A549 (cell line): ENCODE data around the gene MOB3C. TPM values are rescaled to one million over a fixed set of nuclear protein-coding genes. Genes with fewer than 3 reads are reported as not detected.

Experiments
- ATAC-seq, 2 experiments: fragments of 200-7000 bp in 1 of 2; fragments of >200 bp in 1 of 2; cut with Nextera tagmentation in 1 of 2; cut with Tn5 transposase in 1 of 2; 3 replicates each; pipeline versions ENCODE4 v1.8.0 to v1.9.1; 2018 to 2020; ENCODE audit warnings: mild to moderate bottlenecking in 1 of 2, moderate library complexity in 1 of 2
- CTCF ChIA-PET: fragments of 300-600 bp; sonication (Branson Sonifier 250); formaldehyde crosslinking; extraction: SDS; loops from one replicate; lab custom pipeline; 2021; ENCODE audit warnings: antibody characterized with exemption, inconsistent platforms; lab: Yijun Ruan, JAX
- POLR2A ChIA-PET: fragments of 350-600 bp; formaldehyde crosslinking; extraction: SDS; loops from one replicate; lab custom pipeline; 2021; ENCODE audit warnings: antibody characterized with exemption, inconsistent platforms; lab: Yijun Ruan, JAX
- DNase-seq, 2 experiments: peaks; one replicate each; pipeline versions ENCODE4 v3.0.0 to v3.0.0-alpha.2; 2011 to 2016; ENCODE audit warnings: low read depth in 1 of 2, low spot score in 1 of 2
- FAIRE-seq: peaks from 2 replicates; lab custom pipeline; 2011; peaks lifted over from hg19 to GRCh38; lab: Jason Lieb, UNC
- H3K27ac ChIP-seq, 2 experiments: fragments of >200 bp; sonication (Bioruptor Twin); formaldehyde crosslinking; 3 replicates each; pipeline ENCODE4 v1.5.1; 2016 to 2017
- H3K4me1 ChIP-seq: fragments of >200 bp; sonication (Bioruptor Twin); formaldehyde crosslinking; 3 replicates; pipeline ENCODE4 v1.6.1; 2016
- H3K4me2 ChIP-seq: fragments of >200 bp; sonication (Bioruptor Twin); formaldehyde crosslinking; 3 replicates; pipeline ENCODE4 v1.6.1; 2016
- H3K4me3 ChIP-seq: fragments of >200 bp; sonication (Bioruptor Twin); formaldehyde crosslinking; 3 replicates; pipeline ENCODE4 v1.5.1; 2016
- H3K9me3 ChIP-seq: fragments of >200 bp; sonication (Bioruptor Twin); formaldehyde crosslinking; 3 replicates; pipeline ENCODE4 v1.6.1; 2016
- CBX2 ChIP-seq: fragments of 200-600 bp; sonication (generic); IDR thresholded peaks from 2 replicates; pipeline ENCODE4 v1.6.1; 2016; ENCODE audit warnings: low read depth, mild to moderate bottlenecking, borderline replicate concordance
- CBX8 ChIP-seq: fragments of 200-600 bp; sonication (generic); IDR thresholded peaks from 2 replicates; pipeline ENCODE4 v1.6.1; 2016
- CHD4 ChIP-seq: fragments of 200-600 bp; sonication (generic); IDR thresholded peaks from 2 replicates; pipeline ENCODE4 v1.6.1; 2016; ENCODE audit warnings: antibody characterized with exemption, mild to moderate bottlenecking, borderline replicate concordance
- EHF ChIP-seq: fragments of 250-450 bp; sonication (Bioruptor Pico); IDR thresholded peaks from 2 replicates; pipeline ENCODE4 v1.5.0; 2020; ENCODE audit warnings: mild to moderate bottlenecking
- ESRRA ChIP-seq: fragments of 150-350 bp; IDR thresholded peaks from 2 replicates; pipeline ENCODE4 v1.6.1; 2014; ENCODE audit warnings: mild to moderate bottlenecking, low read length, borderline replicate concordance
- FOSL2 ChIP-seq, 2 experiments: fragments of 450-650 bp in 1 of 2; fragments of >200 bp in 1 of 2; sonication (Bioruptor Twin) in 1 of 2; formaldehyde crosslinking; IDR thresholded peaks; 2 replicates each; pipeline versions ENCODE4 v1.5.0 to v1.6.1; 2016 to 2020; ENCODE audit warnings: mild to moderate bottlenecking in 1 of 2, moderate library complexity in 1 of 2
- FOXS1 ChIP-seq: fragments of 250-450 bp; sonication (Bioruptor Pico); IDR thresholded peaks from 2 replicates; pipeline ENCODE4 v1.5.0; 2020; ENCODE audit warnings: mild to moderate bottlenecking, moderate library complexity
- GATA3 ChIP-seq: IDR thresholded peaks from 2 replicates; pipeline ENCODE4 v1.6.1; 2012; ENCODE audit warnings: borderline replicate concordance
- HEYL ChIP-seq: fragments of 250-450 bp; sonication (Bioruptor Pico); IDR thresholded peaks from 2 replicates; pipeline ENCODE4 v1.8.0; 2021; ENCODE audit warnings: mild to moderate bottlenecking, moderate library complexity
- HOXB13 ChIP-seq: fragments of 250-450 bp; sonication (Bioruptor Pico); IDR thresholded peaks from 2 replicates; pipeline ENCODE4 v1.5.0; 2020; ENCODE audit warnings: low read depth, mild to moderate bottlenecking, moderate library complexity
- MAFK ChIP-seq: fragments of 450-650 bp; IDR thresholded peaks from 2 replicates; pipeline ENCODE4 v1.6.1; 2014; ENCODE audit not compliant: partially characterized antibody
- MYC ChIP-seq: IDR thresholded peaks from 2 replicates; pipeline ENCODE4 v1.6.1; 2012; ENCODE audit warnings: mild to moderate bottlenecking, inconsistent platforms, low read length, improper control_type of control experiment, borderline replicate concordance
- NPAS2 ChIP-seq: fragments of 250-450 bp; sonication (Bioruptor Pico); IDR thresholded peaks from 2 replicates; pipeline ENCODE4 v1.8.0; 2022; ENCODE audit warnings: mild to moderate bottlenecking, moderate library complexity, borderline replicate concordance
- PHF8 ChIP-seq: fragments of 200-600 bp; sonication (generic); IDR thresholded peaks from 2 replicates; pipeline ENCODE4 v1.6.1; 2016; ENCODE audit warnings: low read depth, mild to moderate bottlenecking, antibody characterized with exemption, moderate library complexity, borderline replicate concordance
- POLR2A ChIP-seq: IDR thresholded peaks from 2 replicates; pipeline ENCODE4 v1.6.1; 2012; ENCODE audit warnings: mild to moderate bottlenecking, low read length
- RAD21 ChIP-seq, 2 experiments: fragments of >200 bp in 1 of 2; sonication (Bioruptor Twin) in 1 of 2; formaldehyde crosslinking in 1 of 2; IDR thresholded peaks in 1 of 2; conservative IDR thresholded peaks in 1 of 2; 2 replicates in 1 of 2; 3 replicates in 1 of 2; pipeline ENCODE4 v1.6.1; 2012 to 2018; ENCODE audit warnings: inconsistent platforms in 1 of 2
- RNF2 ChIP-seq: fragments of 200-600 bp; sonication (generic); IDR thresholded peaks from 2 replicates; pipeline ENCODE4 v1.6.1; 2016; ENCODE audit warnings: low read depth, mild to moderate bottlenecking, antibody characterized with exemption, moderate library complexity, borderline replicate concordance
- SREBF2 ChIP-seq: fragments of 450-650 bp; IDR thresholded peaks from 2 replicates; pipeline ENCODE4 v1.6.1; 2014; ENCODE audit warnings: mild to moderate bottlenecking, moderate library complexity
- TFCP2L1 ChIP-seq: fragments of 250-450 bp; sonication (Bioruptor Pico); IDR thresholded peaks from 2 replicates; pipeline ENCODE4 v1.5.0; 2021; ENCODE audit warnings: mild to moderate bottlenecking
- ZC3H11A ChIP-seq: fragments of 450-650 bp; IDR thresholded peaks from 2 replicates; pipeline ENCODE4 v1.6.1; 2014; ENCODE audit warnings: antibody characterized with exemption, mild to moderate bottlenecking
- ZFP36 ChIP-seq: fragments of 450-650 bp; IDR thresholded peaks from 2 replicates; pipeline ENCODE4 v1.6.1; 2014; ENCODE audit warnings: borderline replicate concordance; ENCODE audit not compliant: partially characterized antibody
- WGBS: methylation state at CpG from one replicate; pipeline ENCODE4 v1.1.6; 2017; ENCODE audit errors: missing lambda C conversion rate; 5-methylcytosine and 5-hydroxymethylcytosine counted together
- polyA plus RNA-seq, 4 experiments: library from polyadenylated mRNA; depleted of rRNA in 3 of 4; stranded (reverse); fragments of >200 nt; fragmentation: RNase III in 1 of 4; extraction: RNeasy Plus Mini Kit Qiagen cat#74134 plus additional on column Dnase treatment in 1 of 4; gene quantifications; 2 replicates in 3 of 4; 3 replicates in 1 of 4; pipeline ENCODE4 v1.2.3, GENCODE V29; 2011 to 2017
- TF ChIP-seq, protein P1 (sequence below): fragments of >200 bp; sonication (Bioruptor Twin); formaldehyde crosslinking; IDR thresholded peaks from 3 replicates; pipeline ENCODE4 v1.6.1; 2016
- TF ChIP-seq, protein P2 (sequence below): fragments of >200 bp; sonication (Bioruptor Twin); formaldehyde crosslinking; IDR thresholded peaks from 2 replicates; pipeline ENCODE4 v1.6.1; 2016
- TF ChIP-seq, protein P3 (sequence below): fragments of 250-450 bp; sonication (Bioruptor Pico); IDR thresholded peaks from 2 replicates; pipeline ENCODE4 v1.5.0; 2021; ENCODE audit warnings: mild to moderate bottlenecking, moderate library complexity, borderline replicate concordance
- TF ChIP-seq, protein P4 (sequence below): IDR thresholded peaks from 2 replicates; pipeline ENCODE4 v1.6.1; 2012; ENCODE audit warnings: low read depth, borderline replicate concordance
- TF ChIP-seq, protein P5 (sequence below): fragments of 250-450 bp; sonication (Bioruptor Pico); IDR thresholded peaks from 2 replicates; pipeline ENCODE4 v1.5.0; 2020; ENCODE audit warnings: low read depth, mild to moderate bottlenecking, moderate library complexity
- TF ChIP-seq, protein P6 (sequence below): fragments of >200 bp; sonication (Bioruptor Twin); formaldehyde crosslinking; IDR thresholded peaks from 3 replicates; pipeline ENCODE4 v1.5.1; 2016

The MOB3C gene
- polyA plus RNA-seq, 2 of the 4 experiments (the other 2 are of a cell fraction), result 2.6 to 2.7 TPM

DNA sequence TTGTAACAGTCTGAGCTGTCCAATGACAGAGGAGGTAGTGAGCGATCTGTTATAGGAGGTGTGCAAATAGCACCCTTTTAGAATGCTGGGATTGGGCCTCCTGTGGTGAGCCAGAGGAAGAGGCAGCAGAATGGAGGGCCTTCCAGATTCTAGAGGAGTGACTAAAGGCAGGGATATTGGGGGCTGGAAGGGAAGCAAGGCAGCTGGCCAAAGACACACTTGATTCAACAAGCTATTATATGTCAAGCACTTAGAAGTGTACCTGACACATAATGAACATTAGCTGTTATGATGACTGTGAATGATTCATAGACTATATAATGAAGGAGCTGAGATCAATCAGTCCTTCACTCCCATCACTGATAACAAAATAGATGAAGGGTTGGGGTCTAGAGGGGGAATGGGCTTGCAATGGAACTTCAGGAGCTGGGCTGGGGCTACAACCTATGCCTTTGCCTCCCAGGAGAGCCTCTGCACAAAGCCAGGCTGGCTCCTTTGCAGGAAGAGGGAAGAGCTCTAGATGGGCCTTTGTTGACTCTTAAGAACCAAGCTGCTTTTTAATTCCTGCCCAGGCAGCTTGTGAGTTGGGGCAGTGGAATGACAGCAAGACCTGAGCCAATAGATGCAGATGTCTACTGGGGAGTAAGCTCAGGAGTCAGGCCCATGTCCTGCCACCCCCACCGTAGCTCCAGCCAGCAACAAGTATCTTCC is 10.2 kb downstream of the MOB3C start:
- FAIRE-seq (no peak), ATAC-seq (no peak), DNase-seq (no peak)
- TF ChIP-seq, protein P1, sequence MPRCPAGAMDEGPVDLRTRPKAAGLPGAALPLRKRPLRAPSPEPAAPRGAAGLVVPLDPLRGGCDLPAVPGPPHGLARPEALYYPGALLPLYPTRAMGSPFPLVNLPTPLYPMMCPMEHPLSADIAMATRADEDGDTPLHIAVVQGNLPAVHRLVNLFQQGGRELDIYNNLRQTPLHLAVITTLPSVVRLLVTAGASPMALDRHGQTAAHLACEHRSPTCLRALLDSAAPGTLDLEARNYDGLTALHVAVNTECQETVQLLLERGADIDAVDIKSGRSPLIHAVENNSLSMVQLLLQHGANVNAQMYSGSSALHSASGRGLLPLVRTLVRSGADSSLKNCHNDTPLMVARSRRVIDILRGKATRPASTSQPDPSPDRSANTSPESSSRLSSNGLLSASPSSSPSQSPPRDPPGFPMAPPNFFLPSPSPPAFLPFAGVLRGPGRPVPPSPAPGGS, result no peak
- TF ChIP-seq, protein P2, sequence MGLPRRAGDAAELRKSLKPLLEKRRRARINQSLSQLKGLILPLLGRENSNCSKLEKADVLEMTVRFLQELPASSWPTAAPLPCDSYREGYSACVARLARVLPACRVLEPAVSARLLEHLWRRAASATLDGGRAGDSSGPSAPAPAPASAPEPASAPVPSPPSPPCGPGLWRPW, result no peak
- no peak for TF ChIP-seq ZFP36
- no peak for TF ChIP-seq CBX2
- WGBS, result 100% methylated on average over 2 of the region's 2 CpGs
- Histone ChIP-seq H3K4me2 (no peak overlapping the region), H3K4me1 (peaks cover 16% of the 10 kb centered on the region), H3K9me3 (no peaks in the 10 kb centered on the region), H3K4me3 (no peak overlapping the region), H3K27ac (no peak overlapping the region)
- CTCF ChIA-PET, result interaction anchor here (0.6 to 1.5 kb wide), 5 partner anchors 10 to 141 kb away, joined by 3 to 4 read pairs (median 3); no protein-coding TSS in a partner anchor
- POLR2A ChIA-PET, result no interaction called here

DNA sequence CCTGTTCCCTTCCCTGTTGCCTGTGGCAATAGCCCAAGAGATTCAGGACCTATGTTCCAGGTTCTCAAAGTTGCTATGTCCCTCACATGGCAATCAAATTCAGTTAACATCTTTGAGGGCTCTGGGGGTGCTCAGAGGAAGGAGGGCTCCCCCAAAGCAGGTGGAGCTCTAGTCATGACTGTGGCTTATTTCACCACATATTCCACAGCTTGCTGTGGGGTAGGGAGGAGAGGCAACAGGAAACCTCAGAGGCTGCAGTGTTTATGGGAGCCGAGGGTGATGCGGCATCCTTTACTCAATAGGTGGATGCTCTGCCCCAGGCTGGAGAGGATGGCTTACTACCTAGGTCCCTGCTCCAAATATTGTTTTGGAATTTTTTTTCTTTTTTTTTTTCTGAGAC is 11.4 kb downstream of the MOB3C start:
- POLR2A ChIA-PET, result interaction anchor here (1.4 to 2.2 kb wide), 2 partner anchors 7 to 11 kb away, joined by 6 to 12 read pairs; partner anchors contain the start of gene MOB3C

DNA sequence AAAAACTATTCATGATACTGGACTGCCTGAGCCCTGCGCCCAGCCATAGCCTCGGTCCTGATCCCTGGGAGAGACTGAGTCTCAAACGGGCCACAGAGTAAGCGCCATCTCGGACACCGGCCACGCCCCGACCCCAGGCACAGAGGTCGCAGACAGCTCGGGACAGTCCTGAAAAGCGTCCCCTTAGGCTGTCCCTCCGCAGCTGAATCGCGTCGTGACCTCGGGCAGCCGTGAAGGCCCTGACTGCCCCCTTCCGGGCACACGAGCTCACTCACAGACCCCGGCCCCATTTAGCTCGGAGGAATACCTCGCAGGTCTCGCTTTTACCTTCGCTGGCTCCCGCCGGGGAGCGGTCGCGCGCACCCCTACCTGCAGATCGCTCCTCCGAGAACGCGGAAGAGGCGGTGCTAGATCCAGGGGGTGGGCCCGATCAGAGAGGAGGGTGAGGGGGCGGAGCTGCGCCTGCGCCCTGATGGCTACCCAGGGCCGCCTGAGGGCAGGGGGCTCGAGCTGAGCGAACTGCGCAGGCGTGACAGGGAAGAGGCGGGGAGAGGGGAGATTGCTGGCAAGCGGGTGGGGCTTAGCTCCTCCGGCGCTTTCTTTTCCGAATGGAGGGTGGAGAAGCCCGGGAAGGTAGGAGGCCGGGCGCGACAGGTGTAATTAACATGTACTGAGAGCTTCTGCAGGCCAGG is 12.6 kb downstream of the MOB3C start, which contains the start of gene MKNK1:
TSS of gene MKNK1 (minus strand) at position 411 of the 692 bp plus-strand sequence. CDS start 20,941 bp downstream, outside the sequence.
- peak within 1 kb of the TSS; percentile 90 for H3K4me3 ChIP-seq
- H3K9me3 ChIP-seq, result no peaks in the 10 kb centered on the region
- ChIA-PET POLR2A (interaction anchor here (0.9 to 2.2 kb wide), 5 partner anchors 9 to 39 kb away, joined by 4 to 12 read pairs (median 6); partner anchors contain the start of gene MOB3C), CTCF (interaction anchor here (0.9 to 1.5 kb wide), 6 partner anchors 11 to 117 kb away, joined by 3 read pairs; partner anchors contain the start of genes ATPAF1 and MOB3C)
- 2% methylated on average over 17 of the region's 53 CpGs for WGBS
- DNase-seq, result peak; percentile 90 to 97
- H3K4me2 ChIP-seq, result peak within 1 kb of the TSS; percentile 89
- H3K4me1 ChIP-seq, result peaks cover 13% of the 10 kb centered on the region; the same call in 2 of the 3 replicates
- FAIRE-seq, result no peak
- H3K27ac ChIP-seq, result peak within 1 kb of the TSS; percentile 83 to 93
- ATAC-seq, result peak; percentile 88 to 95
- TF ChIP-seq POLR2A (peak; percentile 90), PHF8 (peak; percentile 70; the same call in 1 of the 2 replicates), HEYL (CRISPR knock-in tag) (no peak), SREBF2 (no peak), RNF2 (no peak), CBX8 (no peak), MAFK (no peak)
- TF ChIP-seq, protein P3, sequence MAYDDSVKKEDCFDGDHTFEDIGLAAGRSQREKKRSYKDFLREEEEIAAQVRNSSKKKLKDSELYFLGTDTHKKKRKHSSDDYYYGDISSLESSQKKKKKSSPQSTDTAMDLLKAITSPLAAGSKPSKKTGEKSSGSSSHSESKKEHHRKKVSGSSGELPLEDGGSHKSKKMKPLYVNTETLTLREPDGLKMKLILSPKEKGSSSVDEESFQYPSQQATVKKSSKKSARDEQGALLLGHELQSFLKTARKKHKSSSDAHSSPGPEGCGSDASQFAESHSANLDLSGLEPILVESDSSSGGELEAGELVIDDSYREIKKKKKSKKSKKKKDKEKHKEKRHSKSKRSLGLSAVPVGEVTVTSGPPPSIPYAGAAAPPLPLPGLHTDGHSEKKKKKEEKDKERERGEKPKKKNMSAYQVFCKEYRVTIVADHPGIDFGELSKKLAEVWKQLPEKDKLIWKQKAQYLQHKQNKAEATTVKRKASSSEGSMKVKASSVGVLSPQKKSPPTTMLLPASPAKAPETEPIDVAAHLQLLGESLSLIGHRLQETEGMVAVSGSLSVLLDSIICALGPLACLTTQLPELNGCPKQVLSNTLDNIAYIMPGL, result no peak
- TF ChIP-seq, protein P4, sequence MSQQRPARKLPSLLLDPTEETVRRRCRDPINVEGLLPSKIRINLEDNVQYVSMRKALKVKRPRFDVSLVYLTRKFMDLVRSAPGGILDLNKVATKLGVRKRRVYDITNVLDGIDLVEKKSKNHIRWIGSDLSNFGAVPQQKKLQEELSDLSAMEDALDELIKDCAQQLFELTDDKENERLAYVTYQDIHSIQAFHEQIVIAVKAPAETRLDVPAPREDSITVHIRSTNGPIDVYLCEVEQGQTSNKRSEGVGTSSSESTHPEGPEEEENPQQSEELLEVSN, result 0 out of 2 replicates have a peak, but pooled peaks have one; percentile 8

More for the DNA sequence above, 11.4 kb downstream of the MOB3C start:
- peaks cover 13% of the 10 kb centered on the region; the same call in 2 of the 3 replicates for H3K4me1 ChIP-seq
- ATAC-seq (no peak), FAIRE-seq (no peak), DNase-seq (no peak)
- 85% methylated on average over 2 of the region's 2 CpGs for WGBS
- H3K9me3 ChIP-seq, result no peaks in the 10 kb centered on the region
- no peak overlapping the region; a peak in 2 of 6 replicates for H3K27ac ChIP-seq
- CTCF ChIA-PET, result interaction anchor here (0.7 to 1.5 kb wide), 5 partner anchors 12 to 120 kb away, joined by 3 to 4 read pairs (median 3); partner anchors contain the start of gene ATPAF1
- H3K4me3 ChIP-seq, result no peak overlapping the region
- peak overlapping the region; percentile 86 for H3K4me2 ChIP-seq
- TF ChIP-seq RNF2, result no peak
- no peak for TF ChIP-seq ZC3H11A
- no peak for TF ChIP-seq NPAS2 (CRISPR knock-in tag)
- TF ChIP-seq RAD21 (conservative IDR thresholded peaks at IDR 0.05 in 1 of 2, IDR thresholded peaks at IDR 0.05 in 1 of 2), result no peak
- TF ChIP-seq, protein P5, sequence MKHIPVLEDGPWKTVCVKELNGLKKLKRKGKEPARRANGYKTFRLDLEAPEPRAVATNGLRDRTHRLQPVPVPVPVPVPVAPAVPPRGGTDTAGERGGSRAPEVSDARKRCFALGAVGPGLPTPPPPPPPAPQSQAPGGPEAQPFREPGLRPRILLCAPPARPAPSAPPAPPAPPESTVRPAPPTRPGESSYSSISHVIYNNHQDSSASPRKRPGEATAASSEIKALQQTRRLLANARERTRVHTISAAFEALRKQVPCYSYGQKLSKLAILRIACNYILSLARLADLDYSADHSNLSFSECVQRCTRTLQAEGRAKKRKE, result no peak
- no peak for TF ChIP-seq ESRRA
- no peak for TF ChIP-seq FOSL2 (IDR thresholded peaks at IDR 0.05)
- TF ChIP-seq FOSL2 (CRISPR knock-in tag; IDR thresholded peaks at IDR 0.05), result no peak
- TF ChIP-seq ZFP36, result no peak
- no peak for TF ChIP-seq MYC
- no peak for TF ChIP-seq GATA3
- TF ChIP-seq MAFK, result no peak
- no peak for TF ChIP-seq EHF (CRISPR knock-in tag)
- TF ChIP-seq HOXB13 (CRISPR knock-in tag), result no peak
- no peak for TF ChIP-seq TFCP2L1 (CRISPR knock-in tag)
- TF ChIP-seq, protein P6, sequence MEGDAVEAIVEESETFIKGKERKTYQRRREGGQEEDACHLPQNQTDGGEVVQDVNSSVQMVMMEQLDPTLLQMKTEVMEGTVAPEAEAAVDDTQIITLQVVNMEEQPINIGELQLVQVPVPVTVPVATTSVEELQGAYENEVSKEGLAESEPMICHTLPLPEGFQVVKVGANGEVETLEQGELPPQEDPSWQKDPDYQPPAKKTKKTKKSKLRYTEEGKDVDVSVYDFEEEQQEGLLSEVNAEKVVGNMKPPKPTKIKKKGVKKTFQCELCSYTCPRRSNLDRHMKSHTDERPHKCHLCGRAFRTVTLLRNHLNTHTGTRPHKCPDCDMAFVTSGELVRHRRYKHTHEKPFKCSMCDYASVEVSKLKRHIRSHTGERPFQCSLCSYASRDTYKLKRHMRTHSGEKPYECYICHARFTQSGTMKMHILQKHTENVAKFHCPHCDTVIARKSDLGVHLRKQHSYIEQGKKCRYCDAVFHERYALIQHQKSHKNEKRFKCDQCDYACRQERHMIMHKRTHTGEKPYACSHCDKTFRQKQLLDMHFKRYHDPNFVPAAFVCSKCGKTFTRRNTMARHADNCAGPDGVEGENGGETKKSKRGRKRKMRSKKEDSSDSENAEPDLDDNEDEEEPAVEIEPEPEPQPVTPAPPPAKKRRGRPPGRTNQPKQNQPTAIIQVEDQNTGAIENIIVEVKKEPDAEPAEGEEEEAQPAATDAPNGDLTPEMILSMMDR, result no peak
- TF ChIP-seq CHD4, result no peak
- no peak for TF ChIP-seq SREBF2
- TF ChIP-seq FOXS1 (CRISPR knock-in tag), result no peak
